ENCODE measurements around the gene RMDN2.
"Not testable (repeated sequence)": the region's sequence is repeated elsewhere in the genome, so short reads cannot be mapped to it uniquely, and the experiment has no call there.

Gene RMDN2

DNA sequence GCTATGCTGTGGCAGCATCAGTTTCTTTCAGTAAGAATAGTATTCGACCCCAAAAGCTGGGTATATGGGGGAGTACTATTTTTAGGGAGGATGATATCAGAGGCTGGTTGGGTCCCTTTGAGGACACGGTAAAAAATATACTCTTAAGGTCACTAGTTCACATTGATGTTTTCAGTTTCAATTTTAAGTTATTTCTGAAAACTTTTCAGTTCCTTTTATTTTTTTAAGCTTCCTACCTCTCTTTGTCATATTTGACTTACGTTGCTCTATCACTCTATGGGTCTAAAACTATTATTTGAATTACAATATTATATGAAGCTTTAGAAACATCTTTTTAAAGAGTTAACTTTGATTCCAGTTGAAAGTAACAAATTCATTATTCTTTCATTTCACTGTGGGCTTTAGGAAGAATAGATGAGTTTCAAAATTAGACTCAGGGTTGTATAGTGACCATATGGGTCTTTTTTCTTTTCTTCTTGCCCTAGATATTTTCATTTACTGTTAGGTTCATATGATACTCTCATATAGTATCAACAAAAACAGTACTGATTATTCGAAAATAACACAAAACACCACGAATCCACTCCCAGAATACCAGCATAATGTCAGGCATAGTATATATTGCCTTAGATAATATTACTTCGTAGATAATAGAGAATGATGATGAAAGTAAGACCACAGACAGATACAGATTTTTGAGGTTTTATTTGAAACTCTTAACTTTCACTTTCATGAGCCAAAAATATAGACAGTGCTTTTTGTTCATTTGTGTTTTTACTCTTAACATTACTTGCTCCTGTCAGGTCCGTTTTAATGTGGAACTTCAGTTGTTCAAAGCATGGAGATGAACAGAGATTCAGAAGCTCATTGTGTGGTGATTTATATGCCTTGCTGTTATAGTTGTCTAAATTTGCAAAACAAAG is 9.8 kb downstream of the RMDN2 start:
- no peak for DNase-seq

DNA sequence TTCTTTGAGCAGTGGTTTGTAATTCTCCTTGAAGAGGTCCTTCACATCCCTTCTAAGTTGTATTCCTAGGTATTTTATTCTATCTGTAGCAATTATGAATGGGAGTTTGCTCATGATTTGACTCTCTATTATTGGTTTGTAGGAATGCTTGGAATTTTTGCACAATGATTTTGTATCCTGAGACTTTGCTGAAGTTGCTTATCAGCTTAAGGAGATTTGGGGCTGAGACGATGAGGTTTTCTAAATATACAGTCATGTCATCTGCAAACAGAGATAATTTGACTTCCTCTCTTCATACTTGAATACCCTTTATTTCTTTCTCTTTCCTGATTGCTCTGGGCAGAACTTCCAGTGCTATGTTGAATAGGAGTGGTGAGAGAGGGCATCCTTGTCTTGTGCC is 12.5 kb downstream of the RMDN2 start:
- DNase-seq = not testable (repeated sequence)

DNA sequence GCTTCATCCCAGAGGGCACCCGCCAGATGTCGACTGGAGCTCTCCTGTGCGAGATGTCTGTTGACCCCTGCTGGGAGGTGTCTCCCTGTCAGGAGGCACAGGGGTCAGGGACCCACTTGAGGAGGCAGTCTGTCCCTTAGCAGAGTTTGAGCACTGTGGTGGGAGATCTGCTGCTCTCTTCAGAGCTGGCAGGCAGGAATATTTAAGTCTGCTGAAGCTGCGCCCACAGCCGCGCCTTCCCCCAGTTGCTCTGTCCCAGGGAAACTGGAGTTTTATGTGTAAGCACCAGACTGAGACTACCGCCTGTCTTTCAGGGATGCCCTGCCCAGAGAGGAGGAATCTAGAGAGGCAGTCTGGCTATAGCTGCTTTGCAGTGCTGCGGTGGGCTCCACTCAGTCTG is 16.2 kb downstream of the RMDN2 start:
- DNase-seq = not testable (repeated sequence)

DNA sequence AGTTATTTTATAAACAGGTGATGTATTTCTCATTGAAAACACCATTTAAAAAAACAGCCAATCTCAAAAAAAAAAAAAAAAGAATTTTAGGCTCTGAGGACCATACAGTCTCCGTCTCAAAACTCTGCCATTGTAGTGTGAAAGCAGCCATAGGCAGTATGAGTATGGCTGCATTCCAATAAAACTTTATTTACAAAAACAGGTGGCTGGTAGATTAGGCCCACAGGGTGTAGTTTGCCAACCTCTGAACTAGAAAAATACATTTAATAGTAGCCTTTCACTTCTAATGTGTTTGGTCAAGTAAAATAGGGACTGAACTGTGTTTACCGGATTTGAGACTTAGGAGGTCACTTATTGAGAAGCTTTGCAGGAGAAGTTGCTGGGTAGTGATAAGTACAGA is 19.2 kb downstream of the RMDN2 start:
- no peak for DNase-seq

DNA sequence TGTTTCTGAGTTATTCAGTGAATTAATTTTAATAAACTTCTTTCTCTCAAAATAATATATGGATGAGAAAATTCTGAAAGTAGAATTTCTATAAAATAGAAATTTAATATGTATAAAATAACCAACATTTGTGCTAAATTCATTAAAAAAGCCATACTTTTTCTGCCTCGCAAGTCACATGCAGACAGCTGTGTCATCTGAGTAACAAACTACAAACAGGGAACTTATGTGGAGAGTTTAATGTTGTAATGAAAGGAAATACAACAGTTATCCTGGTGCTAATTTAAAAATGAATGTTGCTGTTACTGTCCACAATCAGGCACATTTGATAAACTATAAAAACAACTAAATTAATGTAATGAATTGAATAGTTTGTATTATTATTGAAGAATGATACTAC is 22.2 kb downstream of the RMDN2 start:
- no peak for DNase-seq

DNA sequence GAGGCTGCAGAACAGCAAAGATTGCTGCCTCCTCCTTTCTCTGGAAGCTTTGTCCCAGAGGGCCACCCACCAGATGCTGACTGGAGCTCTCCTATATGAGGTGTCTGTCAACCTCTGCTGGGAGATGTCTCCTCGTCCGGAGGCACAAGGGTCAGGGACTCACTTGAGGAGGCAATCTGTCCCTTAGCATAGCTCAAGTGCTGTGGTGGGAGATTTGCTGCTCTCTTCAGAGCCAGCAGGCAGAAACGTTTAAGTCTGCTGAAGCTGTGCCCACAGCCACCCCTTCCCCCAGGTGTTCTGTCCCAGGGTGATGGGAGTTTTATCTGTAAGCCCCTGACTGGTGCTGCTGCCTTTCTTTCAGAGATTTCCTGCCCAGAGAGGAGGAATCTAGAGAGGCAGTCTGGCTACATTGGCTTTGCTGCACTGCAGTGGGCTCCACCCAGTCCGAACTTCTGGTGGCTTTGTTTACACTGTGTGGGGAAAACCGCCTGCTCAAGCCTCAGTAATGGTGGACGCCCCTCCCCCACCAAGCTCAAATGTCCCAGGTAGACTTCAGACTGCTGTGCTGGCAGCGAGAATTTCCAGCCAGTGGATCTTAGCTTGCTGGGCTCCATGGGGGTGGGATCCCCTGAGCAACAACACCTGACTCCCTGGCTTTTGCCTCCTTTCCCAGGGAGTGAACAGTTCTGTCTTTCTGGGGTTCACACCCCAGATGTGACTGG is 37.1 kb downstream of the RMDN2 start:
- DNase-seq = not testable (repeated sequence)

DNA sequence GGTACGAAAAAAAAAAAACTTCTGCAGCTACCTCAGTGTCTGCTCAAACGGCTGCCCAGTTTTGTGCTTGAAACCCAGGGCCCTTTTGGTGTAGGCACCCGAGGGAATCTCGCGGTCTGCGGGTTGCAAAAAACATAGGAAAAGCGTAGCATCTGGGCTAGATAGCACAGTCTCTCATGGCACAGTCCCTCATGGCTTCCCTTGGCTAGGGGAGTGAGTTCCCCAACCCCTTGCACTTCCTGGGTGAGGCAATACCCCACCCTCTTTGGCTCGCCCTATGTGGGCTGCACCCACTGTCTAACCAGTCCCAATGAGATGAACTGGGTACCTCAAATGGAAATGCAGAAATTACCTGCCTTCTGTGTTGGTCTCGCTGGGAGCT is 37.6 kb downstream of the RMDN2 start:
- DNase-seq = not testable (repeated sequence)

DNA sequence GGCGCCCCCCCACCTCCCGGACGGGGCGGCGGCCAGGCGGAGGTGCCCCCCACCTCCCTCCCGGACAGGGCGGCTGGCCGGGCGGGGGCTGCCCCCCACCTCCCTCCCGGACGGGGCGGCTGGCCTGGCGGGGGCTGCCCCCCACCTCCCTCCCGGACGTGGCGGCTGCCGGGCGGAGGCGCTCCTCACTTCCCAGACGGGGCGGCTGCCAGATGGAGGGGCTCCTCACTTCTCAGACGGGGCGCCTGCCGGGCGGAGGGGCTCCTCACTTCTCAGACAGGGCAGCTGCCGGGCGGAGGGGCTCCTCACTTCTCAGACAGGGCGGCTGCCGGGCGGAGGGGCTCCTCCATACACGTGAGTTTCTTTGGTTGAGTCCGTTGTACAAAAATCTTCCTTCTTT is 38.8 kb downstream of the RMDN2 start:
- not testable (repeated sequence) for DNase-seq

DNA sequence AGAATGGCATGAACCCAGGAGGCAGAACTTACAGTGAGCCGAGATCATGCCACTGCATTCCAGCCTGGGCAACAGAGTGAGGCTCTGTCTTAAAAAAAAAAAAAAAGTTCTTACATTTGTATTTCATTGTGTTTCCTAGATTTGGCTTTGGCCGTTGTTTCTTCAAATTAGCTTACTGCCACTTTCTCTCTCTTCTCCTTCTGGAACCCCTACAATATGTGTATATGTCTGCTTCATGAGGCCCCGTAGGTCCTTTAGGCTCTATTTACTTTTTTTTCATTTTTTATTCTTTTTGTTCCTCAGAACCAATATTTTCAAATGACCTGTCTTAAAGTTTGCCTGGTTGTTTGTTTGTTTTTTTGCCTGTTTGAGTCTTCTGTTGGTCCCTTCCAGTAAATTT is 41.2 kb downstream of the RMDN2 start:
- DNase-seq = no peak

DNA sequence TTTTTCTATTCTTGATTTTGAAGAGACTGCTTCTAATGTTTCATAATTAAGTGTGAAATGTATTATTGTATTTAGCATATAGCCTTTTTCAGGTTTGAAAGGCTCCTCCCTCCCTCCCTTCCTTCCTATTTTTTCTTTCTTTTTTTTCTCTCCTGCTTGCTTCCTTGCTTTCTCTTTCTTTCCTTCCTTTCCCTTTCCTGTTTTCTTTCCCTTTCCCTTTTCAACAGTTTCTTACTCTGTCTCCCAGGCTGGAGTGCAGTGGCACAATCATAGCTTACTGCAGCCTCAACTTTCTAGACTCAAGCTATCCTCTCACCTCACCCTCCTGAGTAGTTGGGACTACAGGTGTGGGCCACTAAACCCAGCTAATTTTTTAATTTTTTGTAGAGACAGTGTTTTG is 44.6 kb downstream of the RMDN2 start:
- no peak for DNase-seq

DNA sequence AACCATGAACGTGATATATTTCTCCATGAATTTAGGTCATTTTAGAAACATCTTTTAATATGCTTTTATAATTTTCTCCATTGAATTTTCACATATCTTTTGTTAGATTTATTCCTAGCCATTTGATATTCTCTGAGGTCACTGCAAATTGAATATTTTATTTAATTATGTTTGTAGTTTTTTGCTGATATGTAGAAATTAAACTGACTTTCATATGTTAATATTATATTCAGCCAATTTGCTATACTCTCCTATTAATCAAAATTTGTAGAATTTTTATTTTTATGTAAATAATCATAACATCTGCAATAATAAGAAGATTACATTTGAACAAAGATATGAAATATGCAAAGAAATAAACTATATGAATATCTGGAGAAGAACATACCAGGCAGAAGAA is 46.9 kb downstream of the RMDN2 start:
- no peak for DNase-seq

DNA sequence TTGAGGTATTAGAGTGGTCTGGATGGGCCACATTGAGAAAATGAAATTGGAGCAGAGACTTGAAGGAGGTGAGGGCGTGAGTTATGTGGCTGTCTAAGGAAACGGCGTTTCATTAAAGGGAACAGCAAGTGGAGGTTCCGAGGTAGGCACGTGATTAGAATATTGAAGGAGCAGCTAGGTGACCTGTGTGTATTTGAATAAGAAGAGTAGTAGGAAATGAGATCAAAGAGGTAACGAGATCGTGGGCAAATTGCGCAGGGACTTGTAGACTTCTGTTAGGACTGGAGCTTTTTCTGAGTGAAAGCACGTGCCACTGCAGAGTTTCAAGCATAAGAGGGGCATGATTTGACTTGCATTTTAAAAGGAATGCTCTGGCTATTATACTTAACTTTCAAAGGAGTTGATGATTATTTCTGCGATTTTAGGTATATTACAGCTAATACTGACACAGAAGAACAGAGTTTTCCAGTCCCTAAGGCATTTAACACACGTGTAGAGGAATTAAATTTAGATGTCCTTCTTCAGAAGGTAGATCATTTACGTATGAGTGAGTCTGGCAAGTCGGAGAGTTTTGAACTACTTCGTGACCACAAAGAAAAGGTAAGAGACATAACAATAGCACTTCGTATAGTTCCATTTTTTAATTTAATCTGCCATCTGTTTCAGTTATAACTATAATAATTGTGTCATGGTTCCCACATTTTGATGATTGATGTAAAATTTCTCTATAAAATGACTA is 48.7 kb downstream of the RMDN2 start:
- no peak for DNase-seq

DNA sequence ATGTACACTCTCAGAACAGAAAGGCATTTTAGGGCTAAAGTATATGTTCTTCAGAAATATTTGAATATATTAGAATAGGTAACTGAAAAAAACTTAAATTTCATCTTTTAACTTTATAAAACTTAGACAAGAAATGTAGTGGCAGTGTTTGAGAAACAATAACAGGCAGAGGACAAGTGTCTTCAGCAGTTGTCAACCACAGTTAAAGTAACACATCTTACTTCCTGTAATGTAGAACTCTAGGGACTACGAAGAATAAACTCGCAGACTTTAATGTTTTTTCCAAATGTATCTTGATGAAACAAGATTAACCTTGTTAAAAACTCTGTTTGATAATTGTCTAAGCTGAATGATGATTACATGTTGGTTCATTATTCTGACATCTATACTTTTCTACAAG is 50.7 kb downstream of the RMDN2 start:
- DNase-seq = no peak

DNA sequence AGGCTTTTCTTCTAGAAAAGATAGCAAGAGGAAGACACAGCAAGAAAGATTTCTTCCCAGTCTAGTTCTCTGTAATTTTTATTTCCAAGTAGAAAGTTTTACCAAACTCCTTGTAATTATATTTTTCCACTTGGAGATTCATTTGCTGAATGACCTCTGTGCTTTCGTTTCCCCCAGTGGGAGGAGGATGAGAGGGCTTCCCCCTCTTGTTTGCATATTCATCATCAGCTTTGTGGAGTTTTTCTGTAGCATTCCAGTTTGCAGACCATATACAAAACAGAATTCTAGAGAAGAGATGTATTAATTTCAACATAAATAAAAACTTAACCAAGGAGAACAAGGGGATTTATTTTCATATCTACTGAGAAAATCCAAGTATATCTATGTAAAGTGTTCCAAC is 51.3 kb downstream of the RMDN2 start:
- DNase-seq = no peak

DNA sequence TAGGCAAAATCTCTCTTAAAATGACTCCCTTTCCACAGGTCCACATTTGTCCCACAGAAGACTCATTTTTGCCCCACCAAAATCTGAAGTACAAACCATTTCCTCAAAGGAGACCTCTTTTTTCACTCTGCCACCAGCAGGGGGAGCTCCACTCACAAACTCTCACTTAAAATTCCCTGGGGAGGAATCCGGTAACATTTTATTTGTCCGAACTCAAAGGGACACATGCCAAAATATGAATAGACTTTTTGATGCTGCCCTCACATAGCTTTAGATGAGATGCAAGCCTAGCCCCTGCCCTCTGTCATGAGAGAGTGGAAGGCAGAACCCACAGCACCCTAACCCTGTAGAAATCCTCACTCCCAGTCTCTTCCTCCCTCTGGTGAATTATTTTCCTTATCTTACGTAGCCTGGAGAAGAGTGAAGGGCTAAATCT is 57.1 kb downstream of the RMDN2 start:
- no peak for DNase-seq

DNA sequence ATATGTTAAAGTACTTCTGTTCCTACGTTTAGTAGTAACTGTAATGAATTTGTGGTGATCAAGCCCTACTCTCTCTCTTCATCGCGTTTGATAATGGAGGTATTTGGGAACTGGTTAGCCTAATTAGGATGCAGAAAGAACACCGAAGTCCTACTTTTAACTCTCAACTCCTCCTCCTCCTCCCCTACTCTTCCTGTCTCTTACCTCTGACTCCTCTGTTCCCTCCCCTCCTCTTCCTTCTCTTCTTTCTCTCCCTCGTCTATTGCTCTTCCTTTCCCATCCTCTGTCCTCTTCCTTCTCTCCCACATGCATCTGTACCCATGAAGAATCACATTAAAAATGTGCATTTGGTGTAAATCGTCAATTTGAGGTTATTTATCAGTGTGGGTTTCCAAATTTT is 57.8 kb downstream of the RMDN2 start:
- no peak for DNase-seq

DNA sequence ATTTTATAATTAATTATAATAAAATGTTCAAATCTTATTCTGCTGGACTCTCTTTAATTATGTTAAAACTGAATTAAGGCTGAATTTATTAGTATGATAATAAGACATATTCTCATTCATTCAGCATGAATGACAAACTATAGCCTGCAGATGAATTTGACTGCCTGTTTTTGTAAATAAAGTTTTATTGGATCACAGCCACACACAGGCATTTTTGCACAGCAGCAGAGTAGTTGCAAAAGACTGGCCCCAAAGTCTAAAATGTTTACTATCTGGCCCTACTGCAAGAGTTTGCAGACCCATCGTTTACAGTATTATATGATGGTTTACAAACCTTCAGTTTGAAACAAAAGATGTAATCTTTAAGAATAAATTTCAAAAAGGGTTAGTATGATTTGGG is 58.6 kb downstream of the RMDN2 start:
- DNase-seq = no peak

DNA sequence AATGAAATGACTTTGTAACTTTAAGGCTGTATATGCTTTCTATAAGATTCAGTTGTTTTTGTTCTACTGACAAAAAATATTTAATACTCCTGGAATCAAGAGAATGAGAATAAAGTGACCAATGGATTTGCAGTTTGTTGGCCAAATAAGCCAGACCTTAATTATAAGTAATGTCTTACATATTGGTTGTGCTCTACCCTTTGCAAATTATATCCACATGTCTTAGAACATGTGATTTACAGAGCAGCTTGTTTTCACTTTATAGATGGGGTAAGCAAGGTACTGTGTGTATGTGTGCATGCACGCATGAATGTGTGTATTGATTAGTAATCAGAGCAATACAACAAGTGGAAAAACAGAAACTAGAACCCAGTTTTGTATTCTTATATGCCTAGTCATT is 59.1 kb downstream of the RMDN2 start:
- no peak for DNase-seq

DNA sequence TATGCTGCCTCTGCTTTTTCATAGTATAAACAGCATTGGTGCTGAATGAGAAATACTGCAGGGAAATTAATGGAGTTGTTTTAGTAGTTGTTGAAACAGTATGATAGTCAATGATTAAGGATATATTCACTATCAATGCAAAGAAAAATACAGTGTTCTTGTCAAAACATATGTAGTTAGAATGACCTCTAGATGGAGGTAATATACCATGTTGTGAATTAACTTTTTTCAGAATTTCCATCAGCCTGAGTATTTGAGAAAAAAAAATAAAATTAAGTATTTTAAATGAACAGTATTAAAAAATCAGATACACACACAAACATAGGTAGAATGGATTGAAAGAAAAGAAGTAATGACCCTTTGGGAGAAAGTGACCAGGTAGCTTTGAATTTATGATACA is 59.5 kb downstream of the RMDN2 start:
- no peak for DNase-seq

DNA sequence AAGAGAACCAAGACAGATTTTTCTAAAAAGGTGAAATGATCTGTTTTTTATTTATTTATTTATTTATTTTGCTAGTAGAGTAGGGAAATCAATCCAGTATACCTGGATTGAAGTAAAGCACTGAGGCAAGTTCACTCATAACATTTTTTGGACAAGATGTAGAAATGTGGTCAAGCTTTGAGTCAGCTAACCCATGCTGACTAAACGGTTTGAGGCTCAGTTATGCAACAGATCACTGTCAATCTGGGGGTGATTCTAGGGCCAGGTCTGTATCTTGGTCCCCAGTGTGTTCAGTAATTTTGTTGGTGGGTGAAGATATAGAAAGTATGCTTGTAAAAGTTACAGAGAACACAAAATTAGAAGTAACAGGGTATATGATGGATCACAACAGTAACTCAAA is 60.2 kb downstream of the RMDN2 start:
- DNase-seq = no peak

DNA sequence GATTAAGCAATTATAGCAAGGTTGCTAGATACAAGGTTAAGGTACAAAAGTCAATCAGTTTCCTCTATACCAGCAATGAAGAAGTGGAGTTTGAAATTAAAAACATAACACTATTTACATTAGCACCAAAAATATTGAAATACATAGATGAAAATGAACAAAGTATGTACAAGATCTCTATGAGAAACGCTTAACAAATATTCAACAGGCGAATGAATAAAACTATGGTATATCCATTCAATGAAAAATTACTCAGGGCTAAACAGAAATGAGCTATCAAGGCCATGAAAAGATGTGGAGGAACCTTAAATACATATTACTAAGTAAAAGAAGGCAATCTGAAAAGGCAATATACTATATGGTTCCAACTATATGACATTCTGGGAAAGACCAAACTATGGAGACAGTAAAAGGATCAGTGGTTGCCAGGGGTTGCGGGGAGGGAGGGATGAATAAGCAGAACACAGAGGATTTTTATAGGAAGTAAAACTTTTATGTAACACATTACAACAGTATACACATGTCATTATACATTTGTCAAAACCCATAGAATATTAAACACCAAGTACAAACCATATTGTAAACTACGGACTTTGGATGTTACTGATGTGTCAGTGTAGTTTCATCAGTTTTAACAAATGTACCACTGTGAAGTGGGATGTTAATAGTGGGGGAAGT is 62.1 kb downstream of the RMDN2 start:
- DNase-seq = no peak

DNA sequence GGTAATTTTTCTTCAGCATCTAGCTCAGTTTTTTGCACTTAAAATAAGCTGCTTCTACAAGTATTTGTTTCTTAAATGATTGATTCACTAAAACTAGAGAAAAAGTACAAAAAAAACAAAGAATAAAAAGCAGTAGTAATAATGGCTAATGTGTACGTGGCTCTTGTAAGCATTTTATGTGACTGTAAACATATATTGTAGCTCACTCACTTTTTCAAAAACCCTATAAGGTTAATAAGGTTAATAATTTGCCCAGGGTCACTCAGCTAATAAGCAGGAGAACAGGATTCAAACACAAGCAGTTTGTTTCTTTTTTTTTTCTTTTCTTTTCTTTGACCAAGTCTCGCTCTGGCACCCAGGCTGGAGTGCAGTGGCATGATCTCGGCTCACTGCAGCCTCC is 67.5 kb downstream of the RMDN2 start:
- DNase-seq = no peak

DNA sequence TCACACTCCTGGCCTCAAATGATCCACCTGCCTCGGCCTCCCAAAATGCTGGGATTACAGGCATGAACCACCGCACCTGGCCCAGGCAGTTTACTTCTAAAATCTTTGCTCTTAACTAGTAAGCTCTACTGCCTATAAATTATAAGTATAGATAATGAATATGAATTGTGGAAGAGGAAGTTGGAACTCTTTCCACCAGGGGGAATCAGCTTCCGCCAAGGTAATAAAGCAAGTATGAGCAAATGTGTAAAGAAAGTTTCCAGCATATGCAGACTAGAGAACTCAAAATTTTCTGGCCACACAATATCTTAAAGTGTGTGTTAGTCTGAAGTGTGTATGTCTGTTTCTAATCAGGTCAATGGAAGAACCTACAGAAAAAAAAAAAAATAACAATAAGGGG is 68.1 kb downstream of the RMDN2 start:
- no peak for DNase-seq
